Measurements from ENCODE around the gene GRK2. TPM values are rescaled to one million over a fixed set of nuclear protein-coding genes. Genes with fewer than 3 reads are reported as not detected.

Gene GRK2
- total and polyA plus RNA-seq, 2 of the 13 experiments (the other 11 are each of a cell fraction or from before 2014, with no cell fraction given), result 31.3 to 42.4 TPM

GRCh38 chr11:67261946-67262681 lies 4.2 kb upstream of the GRK2 start (continued):
- TF ChIP-seq ZNF770 (CRISPR knock-in tag; IDR thresholded peaks at IDR 0.05) (no peak), SALL1 (CRISPR knock-in tag; IDR thresholded peaks at IDR 0.05) (0 out of 2 replicates have a peak, but pooled peaks have one; percentile 5), SMARCE1 (IDR thresholded peaks at IDR 0.05; ENCODE audit: borderline replicate concordance) (no peak), ZBTB26 (CRISPR knock-in tag; IDR thresholded peaks at IDR 0.05; ENCODE audit: borderline replicate concordance) (no peak), ZNF329 (CRISPR knock-in tag; IDR thresholded peaks at IDR 0.05; ENCODE audit: low read depth) (no peak), ZNF264 (CRISPR knock-in tag; IDR thresholded peaks at IDR 0.05) (no peak), ZNF232 (CRISPR knock-in tag; IDR thresholded peaks at IDR 0.05; ENCODE audit: borderline replicate concordance) (no peak), ARID3A (IDR thresholded peaks at IDR 0.05; ENCODE audit: low read depth, low read length) (no peak), USF2 (IDR thresholded peaks at IDR 0.05; ENCODE audit: low read depth, low read length) (peak; percentile 6; the same call in 1 of the 2 replicates), USF2 (CRISPR knock-in tag; IDR thresholded peaks at IDR 0.05; ENCODE audit: borderline replicate concordance) (no peak), ZNF503 (CRISPR knock-in tag; IDR thresholded peaks at IDR 0.05) (no peak), IKZF4 (CRISPR knock-in tag; IDR thresholded peaks at IDR 0.05; ENCODE audit: borderline replicate concordance, low read depth, not compliant biosample characterization) (peak; percentile 21), MEIS1 (CRISPR knock-in tag; IDR thresholded peaks at IDR 0.05; ENCODE audit: borderline replicate concordance) (no peak), MTA1 (CRISPR knock-in tag; IDR thresholded peaks at IDR 0.05; ENCODE audit: borderline replicate concordance) (no peak), EP300 (IDR thresholded peaks at IDR 0.05; ENCODE audit: low read depth in 2 of 2, low read length in 2 of 2) (no peak), EP300 (CRISPR knock-in tag; IDR thresholded peaks at IDR 0.05; ENCODE audit: borderline replicate concordance) (0 out of 2 replicates have a peak, but pooled peaks have one; percentile 10), CBX5 (CRISPR knock-in tag; IDR thresholded peaks at IDR 0.05; ENCODE audit: borderline replicate concordance) (no peak), NR2F6 (IDR thresholded peaks at IDR 0.05) (no peak), NR2F6 (CRISPR knock-in tag; IDR thresholded peaks at IDR 0.05) (no peak)

All from HepG2 (cell line).